ENCODE data around the gene ARL2.

DNA sequence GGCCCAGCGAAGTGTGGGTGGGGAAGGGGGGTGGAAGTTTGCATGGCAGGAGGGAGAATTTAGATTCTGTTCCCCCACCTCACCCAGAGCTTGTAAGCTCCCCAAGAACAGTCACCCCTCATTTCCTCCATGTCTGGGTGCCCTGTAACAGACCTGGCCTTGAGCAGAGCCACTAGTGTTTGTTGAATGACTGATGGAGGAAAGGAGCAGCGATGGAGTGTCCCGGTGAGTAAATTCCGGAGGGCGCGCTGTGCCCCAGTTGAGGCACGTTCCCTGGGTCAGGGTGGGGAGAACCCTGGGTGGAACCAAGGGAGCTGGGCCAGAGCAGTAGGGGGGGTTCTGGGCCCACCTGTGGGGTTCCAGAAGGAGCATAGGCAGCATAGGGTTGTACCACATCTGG is 43.6 kb downstream of the ARL2 start:
- TF ChIP-seq, protein P1, sequence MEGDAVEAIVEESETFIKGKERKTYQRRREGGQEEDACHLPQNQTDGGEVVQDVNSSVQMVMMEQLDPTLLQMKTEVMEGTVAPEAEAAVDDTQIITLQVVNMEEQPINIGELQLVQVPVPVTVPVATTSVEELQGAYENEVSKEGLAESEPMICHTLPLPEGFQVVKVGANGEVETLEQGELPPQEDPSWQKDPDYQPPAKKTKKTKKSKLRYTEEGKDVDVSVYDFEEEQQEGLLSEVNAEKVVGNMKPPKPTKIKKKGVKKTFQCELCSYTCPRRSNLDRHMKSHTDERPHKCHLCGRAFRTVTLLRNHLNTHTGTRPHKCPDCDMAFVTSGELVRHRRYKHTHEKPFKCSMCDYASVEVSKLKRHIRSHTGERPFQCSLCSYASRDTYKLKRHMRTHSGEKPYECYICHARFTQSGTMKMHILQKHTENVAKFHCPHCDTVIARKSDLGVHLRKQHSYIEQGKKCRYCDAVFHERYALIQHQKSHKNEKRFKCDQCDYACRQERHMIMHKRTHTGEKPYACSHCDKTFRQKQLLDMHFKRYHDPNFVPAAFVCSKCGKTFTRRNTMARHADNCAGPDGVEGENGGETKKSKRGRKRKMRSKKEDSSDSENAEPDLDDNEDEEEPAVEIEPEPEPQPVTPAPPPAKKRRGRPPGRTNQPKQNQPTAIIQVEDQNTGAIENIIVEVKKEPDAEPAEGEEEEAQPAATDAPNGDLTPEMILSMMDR (conservative IDR thresholded peaks at IDR 0.05), result no peak
- no peak for TF ChIP-seq ZFX (IDR thresholded peaks at IDR 0.05)
